ENCODE results near the gene PLB1. TPM values are rescaled to one million over a fixed set of nuclear protein-coding genes. Genes with fewer than 3 reads are reported as not detected.

Gene PLB1
- total RNA-seq, 2 experiments from 2014 or later, result 0.87 to 1.1 TPM

- CTCF ChIA-PET, result no interaction called here
- Mint-ChIP-seq H3K4me1 (no peaks in the 10 kb centered on the region), H3K9me3 (ENCODE audit: low read depth) (no peaks in the 10 kb centered on the region), H3K27me3 (peaks cover 5% of the 10 kb centered on the region), H3K4me3 (no peak overlapping the region), H3K27ac (no peak overlapping the region), H3K36me3 (ENCODE audit: low read depth) (no peaks in the 10 kb centered on the region)
- DNase-seq (no peak), ATAC-seq (no peak)
- intact Hi-C loops (cut with DNase I, micrococcal nuclease), result no loop called here
- POLR2A ChIA-PET, result no interaction called here
Observed at GRCh38 chr2:28538652-28539051, 42.8 kb downstream of the PLB1 start.

GRCh38 chr2:28539118-28539541 lies 43.3 kb downstream of the PLB1 start:
- Mint-ChIP-seq H3K27me3 (peaks cover 2% of the 10 kb centered on the region), H3K27ac (no peak overlapping the region), H3K36me3 (ENCODE audit: low read depth) (no peaks in the 10 kb centered on the region), H3K4me3 (no peak overlapping the region), H3K4me1 (no peaks in the 10 kb centered on the region), H3K9me3 (ENCODE audit: low read depth) (no peaks in the 10 kb centered on the region)
- CTCF ChIA-PET, result no interaction called here
- intact Hi-C loops (cut with DNase I, micrococcal nuclease), result no loop called here
- DNase-seq, result no peak
- ATAC-seq, result no peak
- POLR2A ChIA-PET, result no interaction called here

GRCh38 chr2:28543316-28544035 lies 47.6 kb downstream of the PLB1 start:
- POLR2A ChIA-PET, result no interaction called here
- H3K4me1 Mint-ChIP-seq, result peaks cover 16% of the 10 kb centered on the region
- no peak overlapping the region for H3K4me3 Mint-ChIP-seq
- H3K27ac Mint-ChIP-seq, result no peak overlapping the region
- CTCF ChIA-PET, result interaction anchor here (0.8 to 1.8 kb wide), 2 partner anchors 8 to 12 kb away, joined by 3 to 6 read pairs; no protein-coding TSS in a partner anchor
- no peak for DNase-seq
- H3K36me3 Mint-ChIP-seq (ENCODE audit: low read depth), result no peaks in the 10 kb centered on the region
- no peaks in the 10 kb centered on the region for H3K9me3 Mint-ChIP-seq (ENCODE audit: low read depth)
- intact Hi-C loops (cut with DNase I, micrococcal nuclease), result loop anchor here in 1 of 2 experiments (10.0 kb wide), 1 partner anchor 789 kb away; no protein-coding TSS in a partner anchor
- no peak for ATAC-seq
- no peaks in the 10 kb centered on the region for H3K27me3 Mint-ChIP-seq

GRCh38 chr2:28544036-28544346 lies 48.1 kb downstream of the PLB1 start:
- POLR2A ChIA-PET, result no interaction called here

GRCh38 chr2:28544405-28544921 lies 48.6 kb downstream of the PLB1 start:
- no peaks in the 10 kb centered on the region for H3K27me3 Mint-ChIP-seq
- ChIA-PET CTCF (interaction anchor here (1.8 kb wide), 1 partner anchor 9 kb away, joined by 6 read pairs; no protein-coding TSS in a partner anchor), POLR2A (no interaction called here)
- intact Hi-C loops (cut with DNase I, micrococcal nuclease), result loop anchor here in 1 of 2 experiments (10.0 kb wide), 1 partner anchor 790 kb away; no protein-coding TSS in a partner anchor
- no peaks in the 10 kb centered on the region for H3K9me3 Mint-ChIP-seq (ENCODE audit: low read depth)
- DNase-seq (peak; percentile 21), ATAC-seq (peak; percentile 56)
- no peak overlapping the region for H3K4me3 Mint-ChIP-seq
- H3K27ac Mint-ChIP-seq, result peak overlapping the region; percentile 13
- H3K4me1 Mint-ChIP-seq, result peaks cover 16% of the 10 kb centered on the region
- no peaks in the 10 kb centered on the region for H3K36me3 Mint-ChIP-seq (ENCODE audit: low read depth)

More at GRCh38 chr2:28544036-28544346, 48.1 kb downstream of the PLB1 start:
- Mint-ChIP-seq H3K9me3 (ENCODE audit: low read depth) (no peaks in the 10 kb centered on the region), H3K4me1 (peaks cover 16% of the 10 kb centered on the region), H3K36me3 (ENCODE audit: low read depth) (no peaks in the 10 kb centered on the region), H3K27me3 (no peaks in the 10 kb centered on the region), H3K27ac (no peak overlapping the region), H3K4me3 (no peak overlapping the region)
- intact Hi-C loops (cut with DNase I, micrococcal nuclease), result loop anchor here in 1 of 2 experiments (10.0 kb wide), 1 partner anchor 789 kb away; no protein-coding TSS in a partner anchor
- CTCF ChIA-PET, result interaction anchor here (0.8 to 1.8 kb wide), 2 partner anchors 9 to 12 kb away, joined by 3 to 6 read pairs; no protein-coding TSS in a partner anchor
- ATAC-seq, result no peak
- no peak for DNase-seq

GRCh38 chr2:28544922-28545589 lies 49.2 kb downstream of the PLB1 start:
- POLR2A ChIA-PET, result no interaction called here
- intact Hi-C loops (cut with DNase I, micrococcal nuclease), result loop anchor here in 1 of 2 experiments (10.0 kb wide), 1 partner anchor 790 kb away; no protein-coding TSS in a partner anchor
- peak overlapping the region; percentile 13 for H3K27ac Mint-ChIP-seq

GRCh38 chr2:28545590-28546200 lies 49.8 kb downstream of the PLB1 start:
- Mint-ChIP-seq H3K9me3 (ENCODE audit: low read depth) (no peaks in the 10 kb centered on the region), H3K36me3 (ENCODE audit: low read depth) (no peaks in the 10 kb centered on the region), H3K4me1 (peaks cover 16% of the 10 kb centered on the region), H3K27ac (no peak overlapping the region), H3K27me3 (no peaks in the 10 kb centered on the region), H3K4me3 (no peak overlapping the region)
- ATAC-seq, result peak; percentile 45
- peak; percentile 41 for DNase-seq
- CTCF ChIA-PET, result interaction anchor here (0.6 kb wide), 2 partner anchors 20 to 207 kb away, joined by 3 to 4 read pairs; no protein-coding TSS in a partner anchor
- intact Hi-C loops (cut with DNase I, micrococcal nuclease), result loop anchor here in 1 of 2 experiments (10.0 kb wide), 1 partner anchor 791 kb away; no protein-coding TSS in a partner anchor
- POLR2A ChIA-PET, result no interaction called here

More at GRCh38 chr2:28544922-28545589, 49.2 kb downstream of the PLB1 start:
- ATAC-seq (peak; percentile 85), DNase-seq (peak; percentile 36)
- Mint-ChIP-seq H3K4me3 (no peak overlapping the region), H3K36me3 (ENCODE audit: low read depth) (no peaks in the 10 kb centered on the region), H3K4me1 (peaks cover 16% of the 10 kb centered on the region), H3K27me3 (no peaks in the 10 kb centered on the region), H3K9me3 (ENCODE audit: low read depth) (no peaks in the 10 kb centered on the region)
- CTCF ChIA-PET, result interaction anchor here (0.6 to 1.8 kb wide), 3 partner anchors 10 to 207 kb away, joined by 3 to 6 read pairs (median 4); no protein-coding TSS in a partner anchor

GRCh38 chr2:28546242-28546641 lies 50.4 kb downstream of the PLB1 start:
- intact Hi-C loops (cut with DNase I, micrococcal nuclease), result loop anchor here in 1 of 2 experiments (10.0 kb wide), 1 partner anchor 791 kb away; no protein-coding TSS in a partner anchor
- ChIA-PET POLR2A (no interaction called here), CTCF (no interaction called here)
- Mint-ChIP-seq H3K27ac (no peak overlapping the region), H3K4me1 (peaks cover 16% of the 10 kb centered on the region), H3K27me3 (no peaks in the 10 kb centered on the region), H3K4me3 (no peak overlapping the region), H3K9me3 (ENCODE audit: low read depth) (no peaks in the 10 kb centered on the region), H3K36me3 (ENCODE audit: low read depth) (no peaks in the 10 kb centered on the region)
- DNase-seq (no peak), ATAC-seq (no peak)

GRCh38 chr2:28547223-28547860 lies 51.5 kb downstream of the PLB1 start:
- ChIA-PET POLR2A (interaction anchor here (0.6 kb wide), 1 partner anchor 263 kb away, joined by 6 read pairs; no protein-coding TSS in a partner anchor), CTCF (interaction anchor here (0.6 to 1.3 kb wide), 2 partner anchors 14 to 59 kb away, joined by 3 read pairs; no protein-coding TSS in a partner anchor)
- intact Hi-C loops (cut with DNase I, micrococcal nuclease), result loop anchor here in 1 of 2 experiments (10.0 kb wide), 1 partner anchor 793 kb away; no protein-coding TSS in a partner anchor
- H3K4me3 Mint-ChIP-seq, result no peak overlapping the region
- no peaks in the 10 kb centered on the region for H3K9me3 Mint-ChIP-seq (ENCODE audit: low read depth)
- ATAC-seq (no peak), DNase-seq (no peak)
- H3K36me3 Mint-ChIP-seq (ENCODE audit: low read depth), result no peaks in the 10 kb centered on the region
- peaks cover 22% of the 10 kb centered on the region for H3K4me1 Mint-ChIP-seq
- no peaks in the 10 kb centered on the region for H3K27me3 Mint-ChIP-seq
- H3K27ac Mint-ChIP-seq, result no peak overlapping the region

- no peaks in the 10 kb centered on the region for H3K36me3 Mint-ChIP-seq (ENCODE audit: low read depth)
- ChIA-PET CTCF (interaction anchor here (0.6 to 1.3 kb wide), 3 partner anchors 13 to 59 kb away, joined by 3 to 4 read pairs (median 3); no protein-coding TSS in a partner anchor), POLR2A (no interaction called here)
- no peak overlapping the region for H3K4me3 Mint-ChIP-seq
- peak; percentile 24 for DNase-seq
- peaks cover 22% of the 10 kb centered on the region for H3K4me1 Mint-ChIP-seq
- H3K27ac Mint-ChIP-seq, result no peak overlapping the region
- intact Hi-C loops (cut with DNase I, micrococcal nuclease), result loop anchor here in 1 of 2 experiments (10.0 kb wide), 1 partner anchor 793 kb away; no protein-coding TSS in a partner anchor
- ATAC-seq, result no peak
- no peaks in the 10 kb centered on the region for H3K9me3 Mint-ChIP-seq (ENCODE audit: low read depth)
- H3K27me3 Mint-ChIP-seq, result no peaks in the 10 kb centered on the region
Observed at GRCh38 chr2:28547906-28548600, 52.2 kb downstream of the PLB1 start.
